SU-DHL-6 (cell line): Measurements from ENCODE around the gene MYO1H.

ENCODE experiments used
- EZH2phosphoT487 ChIP-seq: fragments of 200-600 bp; sonication (generic), shearing (Covaris generic); conservative IDR thresholded peaks from 2 replicates; pipeline ENCODE4 v1.6.1; 2018; ENCODE audit warnings: mild to moderate bottlenecking, antibody characterized with exemption, low read length, moderate library complexity, mixed read lengths
- TF ChIP-seq, protein P1 (sequence below): fragments of 200-600 bp; sonication (generic); IDR thresholded peaks from one replicate; pipeline ENCODE4 v1.5.1; 2017; ENCODE audit warnings: antibody characterized with exemption, mild to moderate bottlenecking, low read length, moderate library complexity; ENCODE audit not compliant: insufficient read depth, poor library complexity, severe bottlenecking

DNA sequence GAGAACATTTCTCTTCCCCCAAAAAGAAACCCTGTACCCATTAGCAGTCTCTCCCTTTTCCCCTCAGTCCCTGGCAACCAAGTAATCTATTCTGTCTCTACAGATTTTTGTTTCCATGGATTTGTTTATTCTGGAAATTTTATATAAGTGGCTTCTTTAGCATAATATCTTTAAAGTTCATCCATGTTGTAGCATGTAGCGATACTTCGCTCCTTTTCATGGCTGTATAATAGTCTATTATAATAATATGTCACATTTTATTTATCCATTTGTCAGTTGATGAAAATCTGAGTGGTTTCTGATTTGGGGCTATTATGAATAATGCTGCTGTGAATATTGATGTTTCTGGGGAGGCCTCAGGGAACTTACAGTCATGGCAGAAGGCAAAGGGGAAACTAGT, 12.8 kb upstream of the MYO1H start:
- TF ChIP-seq, protein P1, sequence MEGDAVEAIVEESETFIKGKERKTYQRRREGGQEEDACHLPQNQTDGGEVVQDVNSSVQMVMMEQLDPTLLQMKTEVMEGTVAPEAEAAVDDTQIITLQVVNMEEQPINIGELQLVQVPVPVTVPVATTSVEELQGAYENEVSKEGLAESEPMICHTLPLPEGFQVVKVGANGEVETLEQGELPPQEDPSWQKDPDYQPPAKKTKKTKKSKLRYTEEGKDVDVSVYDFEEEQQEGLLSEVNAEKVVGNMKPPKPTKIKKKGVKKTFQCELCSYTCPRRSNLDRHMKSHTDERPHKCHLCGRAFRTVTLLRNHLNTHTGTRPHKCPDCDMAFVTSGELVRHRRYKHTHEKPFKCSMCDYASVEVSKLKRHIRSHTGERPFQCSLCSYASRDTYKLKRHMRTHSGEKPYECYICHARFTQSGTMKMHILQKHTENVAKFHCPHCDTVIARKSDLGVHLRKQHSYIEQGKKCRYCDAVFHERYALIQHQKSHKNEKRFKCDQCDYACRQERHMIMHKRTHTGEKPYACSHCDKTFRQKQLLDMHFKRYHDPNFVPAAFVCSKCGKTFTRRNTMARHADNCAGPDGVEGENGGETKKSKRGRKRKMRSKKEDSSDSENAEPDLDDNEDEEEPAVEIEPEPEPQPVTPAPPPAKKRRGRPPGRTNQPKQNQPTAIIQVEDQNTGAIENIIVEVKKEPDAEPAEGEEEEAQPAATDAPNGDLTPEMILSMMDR, result no peak
- no peak for TF ChIP-seq EZH2phosphoT487
